WTC11 (cell line): ENCODE results near the gene CEP85L.

Experiments
- NR1H2 ChIP-seq: sonication (generic); formaldehyde crosslinking; IDR thresholded peaks from 2 replicates; pipeline ENCODE4 v1.9.0; 2021; ENCODE audit warnings: mild to moderate bottlenecking, moderate library complexity, missing genetic modification reagents
- TF ChIP-seq, protein P1 (sequence below): fragments of 200-600 bp; IDR thresholded peaks from 2 replicates; pipeline ENCODE4 v1.8.0; 2022; ENCODE audit warnings: antibody characterized with exemption

DNA sequence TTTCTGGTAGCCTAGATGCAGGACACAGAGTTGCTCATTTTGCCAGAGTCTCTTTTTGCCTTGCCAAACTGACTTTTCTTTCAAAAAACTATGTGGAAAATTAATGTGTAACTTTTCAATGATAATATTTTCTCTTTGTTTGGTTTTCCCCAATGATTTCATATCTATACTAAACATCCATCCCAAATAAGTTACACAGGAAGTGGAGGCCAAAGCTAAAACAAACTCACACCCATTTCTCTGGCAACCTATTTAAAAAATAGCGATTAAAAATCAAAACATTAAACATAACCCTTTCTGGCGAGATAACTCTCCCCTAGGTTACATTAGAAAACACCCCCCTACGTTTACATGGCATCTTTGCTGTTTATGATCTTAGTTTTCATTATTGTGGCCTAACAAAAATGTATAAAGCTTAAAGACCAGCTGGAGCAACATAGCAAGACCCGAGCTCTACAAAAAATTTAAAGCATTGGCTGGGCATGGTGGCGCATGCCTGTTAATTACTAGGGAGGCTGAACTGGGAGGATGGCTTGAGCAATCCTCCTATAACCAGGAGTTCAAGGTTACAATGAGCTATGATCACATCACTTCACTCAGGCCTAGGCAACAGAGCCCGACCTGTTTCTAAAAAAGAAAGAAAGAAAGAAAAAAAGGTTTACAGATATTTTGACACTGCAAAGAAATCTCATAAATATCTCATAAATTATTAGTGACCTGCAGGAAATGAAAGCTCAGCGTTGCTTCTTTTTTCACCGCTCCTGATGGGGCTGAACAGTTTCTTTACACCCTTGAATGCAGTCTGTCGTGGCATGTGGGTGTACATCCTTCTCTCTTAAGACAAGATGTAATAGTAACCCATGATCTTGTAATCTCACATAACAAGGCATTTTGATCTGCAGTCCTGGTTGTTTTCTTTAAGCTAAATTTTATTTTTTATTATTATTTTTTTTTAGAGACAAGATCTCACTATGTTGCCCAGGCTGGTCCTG is 32.8 kb upstream of the CEP85L start:
- no peak for TF ChIP-seq NR1H2
- TF ChIP-seq, protein P1, sequence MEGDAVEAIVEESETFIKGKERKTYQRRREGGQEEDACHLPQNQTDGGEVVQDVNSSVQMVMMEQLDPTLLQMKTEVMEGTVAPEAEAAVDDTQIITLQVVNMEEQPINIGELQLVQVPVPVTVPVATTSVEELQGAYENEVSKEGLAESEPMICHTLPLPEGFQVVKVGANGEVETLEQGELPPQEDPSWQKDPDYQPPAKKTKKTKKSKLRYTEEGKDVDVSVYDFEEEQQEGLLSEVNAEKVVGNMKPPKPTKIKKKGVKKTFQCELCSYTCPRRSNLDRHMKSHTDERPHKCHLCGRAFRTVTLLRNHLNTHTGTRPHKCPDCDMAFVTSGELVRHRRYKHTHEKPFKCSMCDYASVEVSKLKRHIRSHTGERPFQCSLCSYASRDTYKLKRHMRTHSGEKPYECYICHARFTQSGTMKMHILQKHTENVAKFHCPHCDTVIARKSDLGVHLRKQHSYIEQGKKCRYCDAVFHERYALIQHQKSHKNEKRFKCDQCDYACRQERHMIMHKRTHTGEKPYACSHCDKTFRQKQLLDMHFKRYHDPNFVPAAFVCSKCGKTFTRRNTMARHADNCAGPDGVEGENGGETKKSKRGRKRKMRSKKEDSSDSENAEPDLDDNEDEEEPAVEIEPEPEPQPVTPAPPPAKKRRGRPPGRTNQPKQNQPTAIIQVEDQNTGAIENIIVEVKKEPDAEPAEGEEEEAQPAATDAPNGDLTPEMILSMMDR, result no peak
